Amniotic epithelial cell (primary cell): ENCODE results near the gene PDE4A.
"Not testable (repeated sequence)": the region's sequence is repeated elsewhere in the genome, so short reads cannot be mapped to it uniquely, and the experiment has no call there.

Experiments
- DNase-seq: peaks from one replicate; pipeline ENCODE4 v3.0.0-alpha.2; 2010; ENCODE audit warnings: low read depth

The PDE4A gene

GRCh38 chr19:10403137-10404021 is 17.0 kb upstream of the PDE4A start, which contains the start of gene CDC37:
Gene CDC37, minus strand, starts transcription at chr19:10403542. Its CDS starts 63 bp downstream, at chr19:10403479.
- peak; percentile 93 for DNase-seq

GRCh38 chr19:10404888-10405820 is 15.2 kb upstream of the PDE4A start:
- no peak for DNase-seq

- no peak for DNase-seq
Measured at GRCh38 chr19:10406191-10406590, 14.1 kb upstream of the PDE4A start.

- no peak for DNase-seq
Measured at GRCh38 chr19:10407096-10407495, 13.2 kb upstream of the PDE4A start.

- no peak for DNase-seq
Measured at GRCh38 chr19:10408511-10409283, 11.6 kb upstream of the PDE4A start.

- DNase-seq = not testable (repeated sequence)
Measured at GRCh38 chr19:10411224-10411623, 9.1 kb upstream of the PDE4A start.

GRCh38 chr19:10412257-10412977 is 7.9 kb upstream of the PDE4A start:
- DNase-seq = no peak

- no peak for DNase-seq
Measured at GRCh38 chr19:10416083-10416379, 4.3 kb upstream of the PDE4A start.

- DNase-seq = peak; percentile 79
Measured at GRCh38 chr19:10416380-10417257, 3.7 kb upstream of the PDE4A start.

- DNase-seq = no peak
Measured at GRCh38 chr19:10417541-10418234, 2.6 kb upstream of the PDE4A start.

- no peak for DNase-seq
Measured at GRCh38 chr19:10418235-10418484, 2.2 kb upstream of the PDE4A start.

- no peak for DNase-seq
Measured at GRCh38 chr19:10418485-10419199, 1.7 kb upstream of the PDE4A start.

GRCh38 chr19:10419200-10419645 is 1.1 kb upstream of the PDE4A start:
- no peak for DNase-seq

GRCh38 chr19:10419646-10420443 is 493 bp upstream of the PDE4A start:
- peak; percentile 85 for DNase-seq

- no peak for DNase-seq
Measured at GRCh38 chr19:10421240-10422045, 1.1 kb downstream of the PDE4A start.

GRCh38 chr19:10422046-10422461 is 1.7 kb downstream of the PDE4A start:
- DNase-seq = no peak

- DNase-seq = no peak
Measured at GRCh38 chr19:10422846-10423245, 2.5 kb downstream of the PDE4A start.
